GM12891 (cell line): ENCODE measurements around the gene CCL28.

ENCODE experiments used
- DNase-seq: peaks from one replicate; pipeline ENCODE4 v3.0.0; 2011; ENCODE audit warnings: low spot score; ENCODE audit not compliant: insufficient read length
- FAIRE-seq: peaks from 2 replicates; lab custom pipeline; 2011; peaks lifted over from hg19 to GRCh38; lab: Jason Lieb, UNC
- PAX5 ChIP-seq: IDR thresholded peaks from 2 replicates; pipeline ENCODE4 v1.6.1; 2011; ENCODE audit warnings: low read length, moderate library complexity, mild to moderate bottlenecking; ENCODE audit not compliant: insufficient read depth, severe bottlenecking
- POLR2A ChIP-seq: IDR thresholded peaks from 2 replicates; pipeline ENCODE4 v1.6.1; 2011; ENCODE audit warnings: low read depth, low read length, control low read depth
- POLR2AphosphoS5 ChIP-seq: IDR thresholded peaks from 2 replicates; pipeline ENCODE4 v1.6.1; 2011; ENCODE audit warnings: low read depth, low read length, control low read depth
- POU2F2 ChIP-seq: IDR thresholded peaks from 2 replicates; pipeline ENCODE4 v1.6.1; 2011; ENCODE audit warnings: low read depth, mild to moderate bottlenecking, control low read depth, low read length, moderate library complexity
- SPI1 ChIP-seq: IDR thresholded peaks from 2 replicates; pipeline ENCODE4 v1.6.1; 2011; ENCODE audit warnings: low read depth, low read length, control low read depth
- TAF1 ChIP-seq: IDR thresholded peaks from 2 replicates; pipeline ENCODE4 v1.6.1; 2011; ENCODE audit warnings: low read depth, low read length, control low read depth

CCL28 gene

GRCh38 chr5:43358301-43358700, 53.9 kb downstream of the CCL28 start:
- FAIRE-seq (no peak), DNase-seq (no peak)
- TF ChIP-seq POLR2A (no peak), POLR2AphosphoS5 (no peak)

- DNase-seq (no peak), FAIRE-seq (no peak)
- TF ChIP-seq PAX5 (no peak), POU2F2 (no peak), SPI1 (no peak), POLR2AphosphoS5 (no peak), POLR2A (no peak), TAF1 (no peak)
Observed at GRCh38 chr5:43357878-43358281, 54.3 kb downstream of the CCL28 start.

- DNase-seq (no peak), FAIRE-seq (no peak)
- no peak for TF ChIP-seq TAF1
- no peak for TF ChIP-seq POU2F2
- no peak for TF ChIP-seq PAX5
- TF ChIP-seq SPI1, result no peak
- no peak for TF ChIP-seq POLR2AphosphoS5
- TF ChIP-seq POLR2A, result no peak
Observed at GRCh38 chr5:43357067-43357466, 55.1 kb downstream of the CCL28 start.

- DNase-seq (no peak), FAIRE-seq (no peak)
- TF ChIP-seq POU2F2, result no peak
Observed at GRCh38 chr5:43354774-43355173, 57.4 kb downstream of the CCL28 start.

- TF ChIP-seq POLR2AphosphoS5 (no peak), POU2F2 (no peak), SPI1 (no peak), TAF1 (no peak), PAX5 (no peak), POLR2A (no peak)
- DNase-seq (no peak), FAIRE-seq (no peak)
Observed at GRCh38 chr5:43353668-43354067, 58.5 kb downstream of the CCL28 start.

GRCh38 chr5:43352915-43353314, 59.3 kb downstream of the CCL28 start:
- TF ChIP-seq POLR2A (no peak), TAF1 (no peak), POLR2AphosphoS5 (no peak), PAX5 (no peak), SPI1 (no peak), POU2F2 (no peak)
- FAIRE-seq (no peak), DNase-seq (no peak)

GRCh38 chr5:43352131-43352530, 60.1 kb downstream of the CCL28 start:
- TF ChIP-seq TAF1 (no peak), PAX5 (no peak), POU2F2 (no peak), POLR2A (no peak), POLR2AphosphoS5 (no peak), SPI1 (no peak)
- FAIRE-seq (no peak), DNase-seq (no peak)

GRCh38 chr5:43348861-43349363, 63.3 kb downstream of the CCL28 start:
- no peak for TF ChIP-seq POLR2A
- no peak for TF ChIP-seq SPI1
- no peak for TF ChIP-seq PAX5
- TF ChIP-seq POU2F2, result no peak
- TF ChIP-seq TAF1, result no peak
- no peak for TF ChIP-seq POLR2AphosphoS5
- DNase-seq, result no peak
- FAIRE-seq, result no peak

- no peak for TF ChIP-seq SPI1
- TF ChIP-seq POLR2A, result no peak
- no peak for TF ChIP-seq POLR2AphosphoS5
- TF ChIP-seq POU2F2, result no peak
- TF ChIP-seq PAX5, result no peak
- TF ChIP-seq TAF1, result no peak
- FAIRE-seq, result no peak
- DNase-seq, result no peak
Observed at GRCh38 chr5:43348207-43348606, 64.0 kb downstream of the CCL28 start.

GRCh38 chr5:43338862-43339261, 73.3 kb downstream of the CCL28 start:
- FAIRE-seq (no peak), DNase-seq (no peak)
- no peak for TF ChIP-seq POLR2AphosphoS5
- TF ChIP-seq TAF1, result no peak
- TF ChIP-seq POU2F2, result no peak
- no peak for TF ChIP-seq SPI1
